Loucy (cell line): ENCODE data around the gene FBXW8.

Source experiments
- H2AFZ ChIP-seq: fragments of 200-600 bp; sonication (generic); 2 replicates; pipeline ENCODE4 v1.6.0; 2016; ENCODE audit warnings: antibody characterized with exemption, mild to moderate bottlenecking, low read length, moderate library complexity
- H3F3A ChIP-seq: fragments of 200-600 bp; 2 replicates; pipeline ENCODE4 v1.6.0; 2016; ENCODE audit warnings: antibody characterized with exemption, low read depth, mild to moderate bottlenecking
- H3K27me3 ChIP-seq: fragments of 200-600 bp; sonication (generic); 2 replicates; pipeline ENCODE4 v1.6.1; 2014; ENCODE audit warnings: low read length, mild to moderate bottlenecking; ENCODE audit not compliant: insufficient read depth, poor library complexity, severe bottlenecking
- H3K36me3 ChIP-seq: fragments of 200-600 bp; sonication (generic); 2 replicates; pipeline ENCODE4 v1.6.1; 2016; ENCODE audit warnings: low read length; ENCODE audit not compliant: insufficient read depth
- H3K4me1 ChIP-seq: fragments of 200-600 bp; sonication (generic); 2 replicates; pipeline ENCODE4 v1.5.1; 2014; ENCODE audit warnings: low read length, mild to moderate bottlenecking; ENCODE audit not compliant: insufficient read depth, poor library complexity, severe bottlenecking
- H3K4me2 ChIP-seq: fragments of 200-600 bp; sonication (generic); 2 replicates; pipeline ENCODE4 v1.6.0; 2014; ENCODE audit warnings: antibody characterized with exemption, low read length, low read depth, mild to moderate bottlenecking; ENCODE audit not compliant: poor library complexity, severe bottlenecking
- H3K4me3 ChIP-seq: fragments of 200-600 bp; sonication (generic); 2 replicates; pipeline ENCODE4 v1.5.1; 2014; ENCODE audit warnings: low read length, mild to moderate bottlenecking, mixed read lengths; ENCODE audit not compliant: poor library complexity, severe bottlenecking
- H3K79me2 ChIP-seq: fragments of 200-600 bp; sonication (generic); 2 replicates; pipeline ENCODE4 v1.6.1; 2014; ENCODE audit warnings: low read length; ENCODE audit not compliant: insufficient read depth
- H3K9ac ChIP-seq: fragments of 200-600 bp; sonication (generic); 2 replicates; pipeline ENCODE4 v1.6.0; 2014; ENCODE audit warnings: mild to moderate bottlenecking, low read depth, low read length, moderate library complexity; ENCODE audit not compliant: poor library complexity, severe bottlenecking
- H3K9me2 ChIP-seq: fragments of 200-600 bp; sonication (generic); replicated peaks from 2 replicates; pipeline ENCODE4 v1.6.1; 2016; ENCODE audit warnings: low read depth, low read length, mixed read lengths
- H3K9me3 ChIP-seq: fragments of 200-600 bp; sonication (generic); 2 replicates; pipeline ENCODE4 v1.6.1; 2014; ENCODE audit warnings: mild to moderate bottlenecking, antibody characterized with exemption, low read length, low read depth; ENCODE audit not compliant: insufficient read depth
- H4K20me1 ChIP-seq: fragments of 200-600 bp; sonication (generic); 2 replicates; pipeline ENCODE4 v1.6.0; 2014; ENCODE audit warnings: antibody characterized with exemption, low read length, mild to moderate bottlenecking; ENCODE audit not compliant: insufficient read depth, poor library complexity, severe bottlenecking
- EZH2phosphoT487 ChIP-seq: fragments of 200-600 bp; IDR thresholded peaks from 2 replicates; pipeline ENCODE4 v1.6.1; 2018; ENCODE audit warnings: antibody characterized with exemption, mild to moderate bottlenecking, moderate library complexity, borderline replicate concordance
- TF ChIP-seq, protein P1 (sequence below): fragments of 200-600 bp; sonication (generic); conservative IDR thresholded peaks from 2 replicates; pipeline ENCODE4 v1.5.1; 2014; ENCODE audit warnings: mild to moderate bottlenecking, antibody characterized with exemption, low read length

FBXW8 gene

DNA sequence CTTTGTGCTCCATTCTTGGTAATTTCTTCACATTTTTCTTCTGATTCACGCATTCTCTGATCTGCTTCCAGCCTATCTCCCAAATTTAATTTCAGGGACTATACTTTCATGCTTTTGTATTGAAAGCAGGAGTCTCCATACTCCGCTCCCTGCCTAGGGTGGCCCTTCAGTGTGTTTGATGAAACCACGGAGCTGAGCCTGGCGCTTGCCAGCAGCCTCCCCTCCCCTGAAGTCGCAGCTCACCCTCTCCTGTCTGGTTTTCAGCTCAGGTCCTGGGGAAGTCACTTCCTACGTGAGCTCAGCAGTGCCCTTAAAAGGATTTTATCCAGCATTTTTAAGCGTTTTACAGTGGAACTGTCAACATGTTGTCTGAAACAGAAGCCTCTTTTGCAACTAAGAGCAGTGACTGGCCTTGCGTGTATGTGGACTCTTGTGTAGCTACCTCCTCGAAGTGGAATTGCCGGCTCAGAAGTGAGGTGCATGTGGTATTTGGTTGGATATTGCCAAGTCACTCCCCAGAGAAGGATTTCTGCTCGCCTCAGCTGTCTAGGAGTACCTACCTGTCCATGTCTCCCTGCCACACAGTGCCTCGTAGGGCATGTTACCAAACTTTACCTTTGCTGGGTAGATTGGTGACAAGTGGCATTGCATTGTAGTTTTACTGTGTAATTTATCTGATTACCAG lies 109.9 kb downstream of the FBXW8 start:
- H3F3A ChIP-seq = no peaks in the 10 kb centered on the region
- H3K9me3 ChIP-seq = no peaks in the 10 kb centered on the region
- no peaks in the 10 kb centered on the region for H3K27me3 ChIP-seq
- no peaks in the 10 kb centered on the region for H3K79me2 ChIP-seq
- H3K36me3 ChIP-seq = peaks cover 22% of the 10 kb centered on the region
- no peak overlapping the region for H3K9ac ChIP-seq
- H2AFZ ChIP-seq = no peak overlapping the region
- no peaks in the 10 kb centered on the region for H3K9me2 ChIP-seq
- peaks cover 5% of the 10 kb centered on the region for H3K4me1 ChIP-seq
- no peak overlapping the region for H3K4me2 ChIP-seq
- H4K20me1 ChIP-seq = no peaks in the 10 kb centered on the region
- TF ChIP-seq, protein P1, sequence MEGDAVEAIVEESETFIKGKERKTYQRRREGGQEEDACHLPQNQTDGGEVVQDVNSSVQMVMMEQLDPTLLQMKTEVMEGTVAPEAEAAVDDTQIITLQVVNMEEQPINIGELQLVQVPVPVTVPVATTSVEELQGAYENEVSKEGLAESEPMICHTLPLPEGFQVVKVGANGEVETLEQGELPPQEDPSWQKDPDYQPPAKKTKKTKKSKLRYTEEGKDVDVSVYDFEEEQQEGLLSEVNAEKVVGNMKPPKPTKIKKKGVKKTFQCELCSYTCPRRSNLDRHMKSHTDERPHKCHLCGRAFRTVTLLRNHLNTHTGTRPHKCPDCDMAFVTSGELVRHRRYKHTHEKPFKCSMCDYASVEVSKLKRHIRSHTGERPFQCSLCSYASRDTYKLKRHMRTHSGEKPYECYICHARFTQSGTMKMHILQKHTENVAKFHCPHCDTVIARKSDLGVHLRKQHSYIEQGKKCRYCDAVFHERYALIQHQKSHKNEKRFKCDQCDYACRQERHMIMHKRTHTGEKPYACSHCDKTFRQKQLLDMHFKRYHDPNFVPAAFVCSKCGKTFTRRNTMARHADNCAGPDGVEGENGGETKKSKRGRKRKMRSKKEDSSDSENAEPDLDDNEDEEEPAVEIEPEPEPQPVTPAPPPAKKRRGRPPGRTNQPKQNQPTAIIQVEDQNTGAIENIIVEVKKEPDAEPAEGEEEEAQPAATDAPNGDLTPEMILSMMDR = no peak
- TF ChIP-seq EZH2phosphoT487 = no peak
- H3K4me3 ChIP-seq = no peak overlapping the region

DNA sequence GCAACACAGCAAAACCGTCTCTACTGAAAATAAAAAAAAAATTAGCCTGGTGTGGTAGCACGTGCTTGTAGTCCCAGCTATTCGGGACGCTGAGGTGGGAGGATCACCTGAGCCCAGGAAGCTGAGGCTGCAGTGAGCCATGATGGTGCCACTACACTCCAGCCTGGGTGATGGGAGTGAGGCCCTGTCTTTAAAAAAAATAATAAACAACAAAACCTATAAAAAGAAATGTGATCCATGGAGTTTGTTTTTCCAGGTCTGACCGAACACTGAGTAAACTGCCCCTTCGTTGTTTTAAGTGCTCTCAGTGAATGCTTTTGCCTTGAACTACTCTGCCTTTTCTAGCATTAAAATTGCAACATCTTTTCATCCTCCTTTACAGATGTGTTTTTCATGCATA lies 111.7 kb downstream of the FBXW8 start:
- H3K27me3 ChIP-seq = no peaks in the 10 kb centered on the region
- H4K20me1 ChIP-seq = no peaks in the 10 kb centered on the region
- no peak overlapping the region for H2AFZ ChIP-seq
- H3K79me2 ChIP-seq = no peaks in the 10 kb centered on the region
- TF ChIP-seq EZH2phosphoT487 = no peak
- TF ChIP-seq, protein P1 = no peak
- no peak overlapping the region for H3K4me2 ChIP-seq
- H3K9me3 ChIP-seq = no peaks in the 10 kb centered on the region
- no peak overlapping the region for H3K4me3 ChIP-seq
- H3F3A ChIP-seq = no peaks in the 10 kb centered on the region
- no peak overlapping the region for H3K9ac ChIP-seq
- peaks cover 9% of the 10 kb centered on the region for H3K4me1 ChIP-seq
- peaks cover 28% of the 10 kb centered on the region; the same call in 1 of the 2 replicates for H3K36me3 ChIP-seq
- H3K9me2 ChIP-seq = no peaks in the 10 kb centered on the region

DNA sequence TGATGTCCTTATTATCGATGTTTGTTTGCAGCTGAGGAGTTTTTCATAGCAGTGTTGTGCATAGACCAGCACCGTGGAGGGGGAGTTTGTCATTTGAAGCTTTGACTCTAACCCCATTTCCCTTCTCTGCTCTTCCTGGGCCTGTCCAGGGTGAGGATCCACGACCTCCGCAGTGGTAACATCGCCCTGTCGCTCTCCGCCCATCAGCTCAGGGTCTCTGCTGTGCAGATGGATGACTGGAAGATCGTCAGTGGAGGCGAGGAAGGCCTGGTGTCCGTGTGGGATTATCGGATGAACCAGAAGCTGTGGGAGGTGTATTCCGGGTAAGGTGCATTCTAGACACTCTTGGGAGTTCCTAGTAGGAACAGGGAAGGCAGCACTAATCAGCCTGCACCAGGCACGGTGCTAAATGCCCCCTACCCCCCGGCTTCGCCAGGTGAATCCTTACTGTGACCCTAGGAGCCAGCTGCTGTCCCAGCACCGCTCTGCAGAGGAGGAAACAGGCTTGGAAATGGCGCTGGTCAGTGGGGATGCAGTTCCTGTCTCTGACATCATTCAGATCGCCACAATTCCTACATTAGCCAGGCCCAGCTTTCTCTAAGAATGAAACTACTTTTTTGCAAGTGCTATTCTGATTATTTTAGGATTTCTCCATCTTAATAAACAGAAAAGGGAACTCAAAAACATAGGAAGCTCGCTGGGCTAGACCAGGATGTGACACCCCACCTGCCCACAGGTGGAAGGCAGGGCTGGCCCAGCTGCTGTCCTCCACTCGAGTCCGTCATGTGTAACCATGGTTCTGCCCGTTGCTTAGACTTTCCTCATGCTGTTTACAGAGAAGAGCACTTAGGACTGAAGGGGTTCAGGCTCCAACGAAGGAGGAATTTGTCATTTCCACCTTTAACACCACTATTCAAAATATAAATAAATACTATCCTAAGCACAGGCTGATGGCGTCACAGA lies 113.5 kb downstream of the FBXW8 start:
- peaks cover 35% of the 10 kb centered on the region; the same call in 1 of the 2 replicates for H3K36me3 ChIP-seq
- H3K4me2 ChIP-seq = no peak overlapping the region
- no peak overlapping the region for H3K4me3 ChIP-seq
- H3F3A ChIP-seq = no peaks in the 10 kb centered on the region
- H3K9me3 ChIP-seq = no peaks in the 10 kb centered on the region
- no peak overlapping the region for H2AFZ ChIP-seq
- H3K9ac ChIP-seq = no peak overlapping the region
- no peaks in the 10 kb centered on the region for H3K27me3 ChIP-seq
- no peaks in the 10 kb centered on the region for H3K9me2 ChIP-seq
- no peak for TF ChIP-seq EZH2phosphoT487
- TF ChIP-seq, protein P1 = no peak
- no peaks in the 10 kb centered on the region for H4K20me1 ChIP-seq
- H3K4me1 ChIP-seq = peaks cover 9% of the 10 kb centered on the region
- H3K79me2 ChIP-seq = no peaks in the 10 kb centered on the region
